GM19238 (cell line): ENCODE measurements around the gene FOXF1.

Source experiments
- DNase-seq: peaks from one replicate; pipeline ENCODE4 v3.0.0; 2011; ENCODE audit warnings: low spot score; ENCODE audit not compliant: insufficient read length

Gene FOXF1

GRCh38 chr16:86556576-86556975 lies 46.2 kb downstream of the FOXF1 start:
- DNase-seq, result no peak

- no peak for DNase-seq
Observed at GRCh38 chr16:86557587-86557986, 47.3 kb downstream of the FOXF1 start.

GRCh38 chr16:86558355-86559193 lies 48.2 kb downstream of the FOXF1 start:
- DNase-seq, result no peak

- no peak for DNase-seq
Observed at GRCh38 chr16:86559802-86560305, 49.5 kb downstream of the FOXF1 start.

GRCh38 chr16:86562356-86562755 lies 52.0 kb downstream of the FOXF1 start:
- DNase-seq, result no peak

- DNase-seq, result peak; percentile 84
Observed at GRCh38 chr16:86563469-86564345, 53.4 kb downstream of the FOXF1 start.
